IMR-90 (cell line): ENCODE measurements around the gene SLIT1. TPM values are rescaled to one million over a fixed set of nuclear protein-coding genes. Genes with fewer than 3 reads are reported as not detected.

ENCODE experiments used
- ATAC-seq: fragments of 200-7000 bp; cut with Tn5 transposase; 2 replicates; pipeline ENCODE4 v1.9.1; 2020; ENCODE audit warnings: low read depth, mild to moderate bottlenecking, moderate library complexity
- BruUV-seq: library from RNA; stranded (reverse); fragments of 400-500 nt; replicated peaks from 2 replicates; lab custom pipeline; 2021; lab: Mats Ljungman, UMichigan
- CTCF ChIA-PET: fragments of 300-600 bp; formaldehyde crosslinking; extraction: SDS; loops from one replicate; lab custom pipeline; 2021; ENCODE audit warnings: antibody characterized with exemption; lab: Yijun Ruan, JAX
- POLR2A ChIA-PET: fragments of 300-600 bp; sonication (Branson Sonifier 250); formaldehyde crosslinking; loops from one replicate; lab custom pipeline; 2022; ENCODE audit warnings: antibody characterized with exemption; ENCODE audit not compliant: unreplicated experiment; lab: Charles Lee
- DNase-seq: peaks from one replicate; pipeline ENCODE4 v3.0.0; 2013
- H2AFZ ChIP-seq: replicated peaks from 2 replicates; pipeline ENCODE3; 2013; ENCODE audit warnings: low read length, mild to moderate bottlenecking; ENCODE audit not compliant: poor library complexity
- H2AK5ac ChIP-seq: 2 replicates; pipeline ENCODE4 v1.6.1; 2013; ENCODE audit warnings: low read depth, low read length, inconsistent platforms
- H2AK9ac ChIP-seq: replicated peaks from 2 replicates; pipeline ENCODE3; 2013; ENCODE audit warnings: mild to moderate bottlenecking, low read depth, low read length, moderate library complexity; ENCODE audit not compliant: poor library complexity
- H2BK120ac ChIP-seq: 2 replicates; pipeline ENCODE4 v1.6.1; 2013; ENCODE audit warnings: low read depth, low read length, inconsistent platforms
- H2BK15ac ChIP-seq: 3 replicates; pipeline ENCODE4 v1.6.1; 2013; ENCODE audit warnings: low read depth, low read length, inconsistent platforms
- H2BK20ac ChIP-seq: 2 replicates; pipeline ENCODE4 v1.6.1; 2013; ENCODE audit warnings: low read depth, mild to moderate bottlenecking, inconsistent platforms, low read length, moderate library complexity
- H2BK5ac ChIP-seq: 2 replicates; pipeline ENCODE4 v1.6.1; 2013; ENCODE audit warnings: mild to moderate bottlenecking, low read depth, low read length, inconsistent platforms; ENCODE audit not compliant: poor library complexity, severe bottlenecking
- H3K14ac ChIP-seq: replicated peaks from 2 replicates; pipeline ENCODE4 v1.6.1; 2013; ENCODE audit warnings: low read depth, low read length, inconsistent platforms
- H3K18ac ChIP-seq: 2 replicates; pipeline ENCODE4 v1.6.1; 2013; ENCODE audit warnings: low read depth, low read length, control low read depth
- H3K23ac ChIP-seq: 2 replicates; pipeline ENCODE4 v1.6.1; 2013; ENCODE audit warnings: low read depth, low read length, inconsistent platforms
- H3K27ac ChIP-seq: 2 replicates; pipeline ENCODE4 v1.5.1; 2013; ENCODE audit warnings: mild to moderate bottlenecking, control low read depth, low read length; ENCODE audit not compliant: insufficient read depth
- H3K27me3 ChIP-seq: 2 replicates; pipeline ENCODE4 v1.6.1; 2013; ENCODE audit warnings: low read length; ENCODE audit not compliant: control insufficient read depth, insufficient read depth
- H3K36me3 ChIP-seq: 2 replicates; pipeline ENCODE4 v1.6.1; 2013; ENCODE audit warnings: low read length, mixed read lengths; ENCODE audit not compliant: control insufficient read depth, insufficient read depth
- H3K4ac ChIP-seq: 2 replicates; pipeline ENCODE4 v1.6.1; 2013; ENCODE audit warnings: low read depth, low read length, inconsistent platforms
- H3K4me1 ChIP-seq: 2 replicates; pipeline ENCODE4 v1.6.1; 2013; ENCODE audit warnings: low read length, mixed read lengths; ENCODE audit not compliant: control insufficient read depth, insufficient read depth
- H3K4me2 ChIP-seq: 2 replicates; pipeline ENCODE4 v1.6.1; 2013; ENCODE audit warnings: low read depth, mild to moderate bottlenecking, control low read depth, low read length, moderate library complexity
- H3K4me3 ChIP-seq: 2 replicates; pipeline ENCODE4 v1.5.1; 2013; ENCODE audit warnings: low read depth, mild to moderate bottlenecking, control low read depth, low read length, moderate library complexity; ENCODE audit not compliant: insufficient read depth
- H3K56ac ChIP-seq: 2 replicates; pipeline ENCODE4 v1.6.1; 2013; ENCODE audit warnings: low read length, inconsistent platforms; ENCODE audit not compliant: insufficient read depth; ENCODE audit errors: extremely low read depth
- H3K79me1 ChIP-seq, 2 experiments: 2 replicates each; pipeline ENCODE4 v1.6.1; 2013; ENCODE audit warnings: low read length in 2 of 2, inconsistent platforms in 1 of 2, low read depth in 1 of 2
- H3K9ac ChIP-seq: 2 replicates; pipeline ENCODE4 v1.6.1; 2013; ENCODE audit warnings: low read depth, low read length, control low read depth
- H3K9me1 ChIP-seq: 2 replicates; pipeline ENCODE4 v1.6.1; 2013; ENCODE audit warnings: low read length, inconsistent platforms; ENCODE audit not compliant: insufficient read depth
- H3K9me3 ChIP-seq: 2 replicates; pipeline ENCODE4 v1.6.1; 2013; ENCODE audit warnings: low read length; ENCODE audit not compliant: control insufficient read depth, insufficient read depth
- H4K20me1 ChIP-seq: 2 replicates; pipeline ENCODE4 v1.6.1; 2013; ENCODE audit warnings: low read length, inconsistent platforms; ENCODE audit not compliant: insufficient read depth
- H4K5ac ChIP-seq: 2 replicates; pipeline ENCODE4 v1.6.1; 2013; ENCODE audit warnings: mild to moderate bottlenecking, low read depth, low read length, control low read depth
- H4K8ac ChIP-seq, 2 experiments: 2 replicates each; pipeline ENCODE4 v1.6.1; 2013; ENCODE audit warnings: low read depth in 2 of 2, low read length in 2 of 2, control low read depth in 1 of 2, inconsistent platforms in 1 of 2
- H4K91ac ChIP-seq: 2 replicates; pipeline ENCODE4 v1.6.1; 2013; ENCODE audit warnings: low read depth, low read length, inconsistent platforms; ENCODE audit not compliant: insufficient read depth
- BHLHE40 ChIP-seq: fragments of 150-350 bp; IDR thresholded peaks from 2 replicates; pipeline ENCODE4 v1.6.1; 2016; ENCODE audit warnings: mild to moderate bottlenecking, low read depth, low read length
- CEBPB ChIP-seq: IDR thresholded peaks from 2 replicates; pipeline ENCODE4 v1.6.1; 2012; ENCODE audit warnings: low read depth, low read length, improper control_type of control experiment
- CHD1 ChIP-seq: IDR thresholded peaks from 2 replicates; pipeline ENCODE4 v1.6.1; 2012; ENCODE audit warnings: low read depth, low read length, improper control_type of control experiment
- ELK1 ChIP-seq: fragments of 150-350 bp; IDR thresholded peaks from 2 replicates; pipeline ENCODE4 v1.6.1; 2016; ENCODE audit warnings: low read depth, mild to moderate bottlenecking, low read length, moderate library complexity, borderline replicate concordance
- FOS ChIP-seq: fragments of 150-350 bp; IDR thresholded peaks from 2 replicates; pipeline ENCODE4 v1.6.1; 2016; ENCODE audit warnings: low read depth, low read length
- MAFK ChIP-seq: IDR thresholded peaks from 2 replicates; pipeline ENCODE4 v1.6.1; 2012; ENCODE audit warnings: low read depth, low read length, improper control_type of control experiment
- MAZ ChIP-seq: IDR thresholded peaks from 2 replicates; pipeline ENCODE4 v1.6.1; 2012; ENCODE audit warnings: low read depth, mild to moderate bottlenecking, low read length, improper control_type of control experiment, moderate library complexity, borderline replicate concordance
- MXI1 ChIP-seq: IDR thresholded peaks from 2 replicates; pipeline ENCODE4 v1.6.1; 2012; ENCODE audit warnings: low read depth, mild to moderate bottlenecking, low read length, moderate library complexity, borderline replicate concordance
- NFE2L2 ChIP-seq: fragments of 150-350 bp; IDR thresholded peaks from 2 replicates; pipeline ENCODE4 v1.6.1; 2016; ENCODE audit warnings: low read depth, mild to moderate bottlenecking, low read length
- POLR2A ChIP-seq: IDR thresholded peaks from 2 replicates; pipeline ENCODE4 v1.6.1; 2012; ENCODE audit warnings: mild to moderate bottlenecking, low read depth, low read length
- RAD21 ChIP-seq: IDR thresholded peaks from 2 replicates; pipeline ENCODE4 v1.6.1; 2012; ENCODE audit warnings: low read length, improper control_type of control experiment
- RCOR1 ChIP-seq: IDR thresholded peaks from 2 replicates; pipeline ENCODE4 v1.6.1; 2012; ENCODE audit warnings: mild to moderate bottlenecking, low read length, improper control_type of control experiment; ENCODE audit not compliant: insufficient replicate concordance
- RFX5 ChIP-seq: IDR thresholded peaks from 2 replicates; pipeline ENCODE4 v1.8.0; 2012; ENCODE audit warnings: low read depth, mild to moderate bottlenecking, low read length, moderate library complexity
- SMC3 ChIP-seq: fragments of 150-350 bp; IDR thresholded peaks from 2 replicates; pipeline ENCODE4 v1.6.1; 2016; ENCODE audit warnings: low read depth, mild to moderate bottlenecking, antibody characterized with exemption, low read length, moderate library complexity
- WGBS, 2 experiments: methylation state at CpG; one replicate each; pipeline versions ENCODE4 v1.1.5 to v1.1.7; 2013; ENCODE audit warnings: missing lambda C conversion rate in 2 of 2; ENCODE audit not compliant: insufficient read length in 1 of 2; ENCODE audit errors: extremely low coverage in 2 of 2; 5-methylcytosine and 5-hydroxymethylcytosine counted together
- dilution Hi-C: fragments of 300-500 bp; cut with HindIII; formaldehyde crosslinking; loops from one replicate; pipeline ENCODE4 v1.14.3; 2018; ENCODE audit warnings: low sequenced_read_pairs; ENCODE audit not compliant: unreplicated experiment
- in situ Hi-C: fragments of 300-500 bp; cut with MboI; formaldehyde crosslinking; loops from 3 replicates; pipeline ENCODE4 v1.14.3; 2019; ENCODE audit warnings: low sequenced_read_pairs, inconsistent platforms, mixed read lengths
- intact Hi-C: fragments of 100-400 bp; cut with micrococcal nuclease; formaldehyde crosslinking; loops from 2 replicates; pipeline ENCODE4 v1.10.0; 2022
- polyA plus RNA-seq, 3 experiments: library from polyadenylated mRNA; depleted of rRNA; stranded (reverse); fragments of >200 nt; gene quantifications; 2 replicates each; pipeline ENCODE4 v1.2.3, GENCODE V29; 2012; ENCODE audit warnings: low replicate concordance in 1 of 3
- total RNA-seq: library from RNA; depleted of rRNA; stranded (reverse); fragments of >200 nt; gene quantifications from 2 replicates; pipeline ENCODE4 v1.2.3, GENCODE V29; 2012
- TF ChIP-seq, protein P1 (sequence below): fragments of 150-350 bp; IDR thresholded peaks from 2 replicates; pipeline ENCODE4 v1.6.1; 2017; ENCODE audit warnings: mild to moderate bottlenecking, antibody characterized with exemption, low read length, low read depth
- TF ChIP-seq, protein P2 (sequence below): conservative IDR thresholded peaks from 2 replicates; pipeline ENCODE4 v1.5.1; 2012; ENCODE audit warnings: mild to moderate bottlenecking, low read depth, low read length, improper control_type of control experiment

SLIT1 gene
- total and polyA plus RNA-seq, 2 of the 4 experiments (the other 2 are of a cell fraction), result under 0.01 TPM

DNA sequence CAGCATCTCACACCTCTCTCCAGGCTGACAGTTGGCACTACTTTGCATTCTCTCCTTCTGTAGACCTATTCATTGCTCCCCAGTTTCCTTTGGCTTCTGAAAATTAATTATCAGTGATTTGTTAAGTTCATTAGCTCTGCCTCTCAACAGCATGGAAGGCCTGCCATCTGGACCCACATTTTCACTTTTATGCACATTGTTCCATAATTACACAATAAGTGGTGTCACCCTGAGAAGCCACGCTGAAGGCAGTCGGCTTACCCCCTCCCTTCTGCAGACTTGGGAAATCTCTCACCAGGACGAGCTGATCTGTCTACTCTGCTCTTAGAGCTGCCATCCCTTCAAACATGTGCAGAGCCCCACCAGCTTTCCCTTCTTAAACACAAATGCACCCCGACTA lies 64.7 kb downstream of the SLIT1 start:
- Histone ChIP-seq H3K9me1 (no peaks in the 10 kb centered on the region), H4K5ac (no peak overlapping the region), H3K27me3 (peaks cover 58% of the 10 kb centered on the region), H2BK5ac (no peak overlapping the region), H3K9ac (no peak overlapping the region), H4K91ac (no peak overlapping the region), H3K4ac (no peak overlapping the region), H2AFZ (no peak overlapping the region), H3K14ac (no peak overlapping the region), H2BK120ac (no peak overlapping the region), H2BK15ac (no peak overlapping the region), H4K20me1 (no peaks in the 10 kb centered on the region), H3K4me2 (no peak overlapping the region), H3K79me1 (no peaks in the 10 kb centered on the region), H3K23ac (no peak overlapping the region), H3K9me3 (no peaks in the 10 kb centered on the region), H3K27ac (no peak overlapping the region), H3K4me1 (no peaks in the 10 kb centered on the region), H4K8ac (no peak overlapping the region), H3K56ac (no peak overlapping the region), H3K4me3 (no peak overlapping the region), H2BK20ac (no peak overlapping the region), H2AK9ac (no peak overlapping the region), H2AK5ac (no peak overlapping the region), H3K18ac (no peak overlapping the region), H3K36me3 (no peaks in the 10 kb centered on the region)
- intact Hi-C loops, result no loop called here
- ATAC-seq (no peak), DNase-seq (no peak)
- CTCF ChIA-PET, result interaction anchor here (1.0 kb wide), 1 partner anchor 48 kb away, joined by 3 read pairs; no protein-coding TSS in a partner anchor
- dilution Hi-C loops, result no loop called here
- WGBS, 2 experiments, result 58% methylated on average over 4 of the region's 4 CpGs; no CpG with 5 or more reads in 1 of the 2 experiments
- POLR2A ChIA-PET, result no interaction called here
- no peak for TF ChIP-seq FOS
- TF ChIP-seq RAD21, result no peak
- no peak for TF ChIP-seq RCOR1
- TF ChIP-seq, protein P1, sequence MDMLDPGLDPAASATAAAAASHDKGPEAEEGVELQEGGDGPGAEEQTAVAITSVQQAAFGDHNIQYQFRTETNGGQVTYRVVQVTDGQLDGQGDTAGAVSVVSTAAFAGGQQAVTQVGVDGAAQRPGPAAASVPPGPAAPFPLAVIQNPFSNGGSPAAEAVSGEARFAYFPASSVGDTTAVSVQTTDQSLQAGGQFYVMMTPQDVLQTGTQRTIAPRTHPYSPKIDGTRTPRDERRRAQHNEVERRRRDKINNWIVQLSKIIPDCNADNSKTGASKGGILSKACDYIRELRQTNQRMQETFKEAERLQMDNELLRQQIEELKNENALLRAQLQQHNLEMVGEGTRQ, result no peak
- TF ChIP-seq ELK1, result no peak
- no peak for TF ChIP-seq BHLHE40
- TF ChIP-seq MXI1, result no peak
- TF ChIP-seq, protein P2, sequence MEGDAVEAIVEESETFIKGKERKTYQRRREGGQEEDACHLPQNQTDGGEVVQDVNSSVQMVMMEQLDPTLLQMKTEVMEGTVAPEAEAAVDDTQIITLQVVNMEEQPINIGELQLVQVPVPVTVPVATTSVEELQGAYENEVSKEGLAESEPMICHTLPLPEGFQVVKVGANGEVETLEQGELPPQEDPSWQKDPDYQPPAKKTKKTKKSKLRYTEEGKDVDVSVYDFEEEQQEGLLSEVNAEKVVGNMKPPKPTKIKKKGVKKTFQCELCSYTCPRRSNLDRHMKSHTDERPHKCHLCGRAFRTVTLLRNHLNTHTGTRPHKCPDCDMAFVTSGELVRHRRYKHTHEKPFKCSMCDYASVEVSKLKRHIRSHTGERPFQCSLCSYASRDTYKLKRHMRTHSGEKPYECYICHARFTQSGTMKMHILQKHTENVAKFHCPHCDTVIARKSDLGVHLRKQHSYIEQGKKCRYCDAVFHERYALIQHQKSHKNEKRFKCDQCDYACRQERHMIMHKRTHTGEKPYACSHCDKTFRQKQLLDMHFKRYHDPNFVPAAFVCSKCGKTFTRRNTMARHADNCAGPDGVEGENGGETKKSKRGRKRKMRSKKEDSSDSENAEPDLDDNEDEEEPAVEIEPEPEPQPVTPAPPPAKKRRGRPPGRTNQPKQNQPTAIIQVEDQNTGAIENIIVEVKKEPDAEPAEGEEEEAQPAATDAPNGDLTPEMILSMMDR, result no peak
- TF ChIP-seq MAFK, result no peak
- no peak for TF ChIP-seq POLR2A
- TF ChIP-seq CHD1, result no peak
- no peak for TF ChIP-seq CEBPB
- TF ChIP-seq RFX5, result no peak
- no peak for TF ChIP-seq NFE2L2
- TF ChIP-seq SMC3, result no peak
- no peak for TF ChIP-seq MAZ
- BruUV-seq, result no TSS peak
- in situ Hi-C loops, result no loop called here
